Panc1 (cell line): Measurements from ENCODE around the gene SP6. TPM values are rescaled to one million over a fixed set of nuclear protein-coding genes. Genes with fewer than 3 reads are reported as not detected.

Experiments used
- ATAC-seq: fragments of 200-7000 bp; cut with Tn5 transposase; 2 replicates; pipeline ENCODE4 v1.9.1; 2020; ENCODE audit warnings: mild to moderate bottlenecking, moderate library complexity
- BruUV-seq: library from RNA; stranded (reverse); fragments of 400-500 nt; replicated peaks from 2 replicates; lab custom pipeline; 2021; lab: Mats Ljungman, UMichigan
- CTCF ChIA-PET: fragments of 300-600 bp; sonication (Branson Sonifier 250); formaldehyde crosslinking; loops from one replicate; lab custom pipeline; 2022; ENCODE audit warnings: antibody characterized with exemption; lab: Charles Lee
- POLR2A ChIA-PET: fragments of 300-600 bp; sonication (Branson Sonifier 250); formaldehyde crosslinking; loops from one replicate; lab custom pipeline; 2022; ENCODE audit warnings: antibody characterized with exemption; lab: Charles Lee
- DNase-seq: peaks from one replicate; pipeline ENCODE4 v3.0.0-alpha.2; 2010; ENCODE audit warnings: low read depth, low spot score
- H3K27ac ChIP-seq: 2 replicates; pipeline ENCODE4 v1.5.1; 2011; ENCODE audit warnings: mild to moderate bottlenecking, low read length, inconsistent platforms
- H3K27me3 ChIP-seq: fragments of 200-500 bp; sonication (Bioruptor generic); 2 replicates; pipeline ENCODE4 v1.6.0; 2014; ENCODE audit warnings: low read length, inconsistent platforms; ENCODE audit not compliant: control insufficient read depth, insufficient read depth
- H3K36me3 ChIP-seq: fragments of 200-500 bp; sonication (Bioruptor generic); 2 replicates; pipeline ENCODE4 v1.5.1; 2014; ENCODE audit warnings: inconsistent platforms, mild to moderate bottlenecking, low read length, moderate library complexity; ENCODE audit not compliant: control insufficient read depth, insufficient read depth
- H3K4me1 ChIP-seq: 2 replicates; pipeline ENCODE4 v1.5.1; 2011; ENCODE audit warnings: inconsistent platforms, mild to moderate bottlenecking, low read length, moderate library complexity; ENCODE audit not compliant: control insufficient read depth, insufficient read depth
- H3K4me3 ChIP-seq, 2 experiments: 2 replicates each; pipeline ENCODE4 v1.5.1; 2011 to 2012; ENCODE audit warnings: low read depth in 2 of 2, low read length in 2 of 2, mild to moderate bottlenecking in 2 of 2, inconsistent platforms in 1 of 2, moderate library complexity in 1 of 2
- H3K9me3 ChIP-seq: fragments of 200-500 bp; sonication (Bioruptor generic); 2 replicates; pipeline ENCODE4 v1.5.1; 2014; ENCODE audit warnings: low read depth, mild to moderate bottlenecking, inconsistent platforms, low read length, moderate library complexity; ENCODE audit not compliant: control insufficient read depth, insufficient read depth
- POLR2AphosphoS5 ChIP-seq: IDR thresholded peaks from 2 replicates; pipeline ENCODE4 v1.6.1; 2012; ENCODE audit warnings: mild to moderate bottlenecking, low read depth, low read length, moderate library complexity
- REST ChIP-seq, 2 experiments: IDR thresholded peaks; 2 replicates each; pipeline ENCODE4 v1.6.1; 2011 to 2012; ENCODE audit warnings: low read depth in 2 of 2, control low read depth in 1 of 2, low read length in 1 of 2, mild to moderate bottlenecking in 1 of 2, moderate library complexity in 1 of 2; ENCODE audit not compliant: insufficient read depth in 1 of 2
- SIN3A ChIP-seq: IDR thresholded peaks from 2 replicates; pipeline ENCODE4 v1.6.1; 2012; ENCODE audit warnings: low read depth, mild to moderate bottlenecking, low read length, moderate library complexity, borderline replicate concordance; ENCODE audit not compliant: insufficient read depth
- TCF7L2 ChIP-seq: IDR thresholded peaks from 2 replicates; pipeline ENCODE4 v1.6.1; 2011; ENCODE audit warnings: mild to moderate bottlenecking, low read depth, low read length, inconsistent platforms
- in situ Hi-C: cut with HindIII; loops from 2 replicates; pipeline ENCODE4 v1.10.0; 2016; ENCODE audit warnings: low sequenced_read_pairs, low pct_unique_long_range_greater_than_20kb
- intact Hi-C: fragments of 100-400 bp; cut with micrococcal nuclease; formaldehyde crosslinking; loops from one replicate; pipeline ENCODE4 v1.10.0; 2022; ENCODE audit not compliant: unreplicated experiment
- total RNA-seq: library from RNA; stranded (reverse); gene quantifications from one replicate; pipeline ENCODE4 v1.2.1, GENCODE V29; 2021; ENCODE audit not compliant: unreplicated experiment
- TF ChIP-seq, protein P1 (sequence below): fragments of 450-650 bp; IDR thresholded peaks from 2 replicates; pipeline ENCODE4 v1.5.1; 2017; ENCODE audit warnings: mild to moderate bottlenecking

The SP6 gene
- total RNA-seq, 1 experiment from 2014 or later: 4.0 TPM

DNA sequence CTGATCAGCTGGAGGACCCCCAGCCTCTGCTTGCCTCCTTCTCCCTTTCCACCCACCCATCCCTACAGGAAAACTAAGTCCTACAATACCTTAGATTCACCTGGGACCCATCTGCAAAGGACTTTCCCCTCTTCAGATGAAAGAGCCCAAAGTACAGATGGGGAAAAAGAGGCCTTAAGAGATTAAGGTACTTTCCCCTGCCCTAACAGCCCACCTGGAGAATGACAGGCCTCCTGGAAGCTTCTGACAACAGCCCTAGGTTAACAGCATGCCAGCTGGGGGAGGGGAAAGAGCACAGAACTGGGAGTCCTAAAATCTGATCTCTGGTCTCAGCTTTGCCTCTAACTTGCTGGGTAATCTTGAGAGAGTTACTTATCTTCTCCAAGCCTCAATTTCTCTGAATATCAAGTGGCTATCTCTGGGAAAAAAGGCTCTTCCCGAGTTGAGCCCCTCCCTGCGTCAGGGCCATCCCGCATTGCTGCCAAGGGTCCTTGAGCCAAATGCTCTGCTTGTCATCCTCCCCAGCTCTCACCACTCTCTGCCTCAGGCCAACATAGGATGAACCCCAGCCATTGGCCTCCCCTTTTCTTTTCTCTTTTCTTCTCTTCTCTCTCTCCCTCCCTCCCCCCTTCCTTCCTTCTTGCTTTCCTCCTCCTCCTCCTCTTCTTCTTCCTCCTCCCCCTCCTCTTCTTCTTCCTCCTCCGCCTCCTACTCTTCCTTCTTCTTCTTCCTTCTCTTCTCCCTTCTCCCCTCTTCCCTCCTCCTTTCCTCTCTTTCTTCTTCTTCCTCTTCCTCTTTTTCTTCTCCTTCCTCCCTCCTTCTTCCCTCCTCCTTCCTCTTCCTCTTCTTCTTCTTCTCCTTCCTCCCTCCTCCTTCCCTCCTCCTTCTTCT lies 22.5 kb upstream of the SP6 start:
- Histone ChIP-seq H3K27me3 (no peaks in the 10 kb centered on the region), H3K9me3 (no peaks in the 10 kb centered on the region), H3K4me1 (peaks cover 2% of the 10 kb centered on the region; the same call in 1 of the 2 replicates), H3K4me3 (no peak overlapping the region), H3K27ac (no peak overlapping the region), H3K36me3 (no peaks in the 10 kb centered on the region)
- TF ChIP-seq, protein P1, sequence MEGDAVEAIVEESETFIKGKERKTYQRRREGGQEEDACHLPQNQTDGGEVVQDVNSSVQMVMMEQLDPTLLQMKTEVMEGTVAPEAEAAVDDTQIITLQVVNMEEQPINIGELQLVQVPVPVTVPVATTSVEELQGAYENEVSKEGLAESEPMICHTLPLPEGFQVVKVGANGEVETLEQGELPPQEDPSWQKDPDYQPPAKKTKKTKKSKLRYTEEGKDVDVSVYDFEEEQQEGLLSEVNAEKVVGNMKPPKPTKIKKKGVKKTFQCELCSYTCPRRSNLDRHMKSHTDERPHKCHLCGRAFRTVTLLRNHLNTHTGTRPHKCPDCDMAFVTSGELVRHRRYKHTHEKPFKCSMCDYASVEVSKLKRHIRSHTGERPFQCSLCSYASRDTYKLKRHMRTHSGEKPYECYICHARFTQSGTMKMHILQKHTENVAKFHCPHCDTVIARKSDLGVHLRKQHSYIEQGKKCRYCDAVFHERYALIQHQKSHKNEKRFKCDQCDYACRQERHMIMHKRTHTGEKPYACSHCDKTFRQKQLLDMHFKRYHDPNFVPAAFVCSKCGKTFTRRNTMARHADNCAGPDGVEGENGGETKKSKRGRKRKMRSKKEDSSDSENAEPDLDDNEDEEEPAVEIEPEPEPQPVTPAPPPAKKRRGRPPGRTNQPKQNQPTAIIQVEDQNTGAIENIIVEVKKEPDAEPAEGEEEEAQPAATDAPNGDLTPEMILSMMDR: no peak
- TF ChIP-seq TCF7L2 (no peak), REST (IDR thresholded peaks at IDR 0.05; ENCODE audit: insufficient read depth in 1 of 2, low read depth in 2 of 2, low read length in 1 of 2) (no peak), POLR2AphosphoS5 (no peak), SIN3A (no peak)
- no TSS peak for BruUV-seq
- no peak for ATAC-seq
- in situ Hi-C loops (no loop called here), intact Hi-C loops (no loop called here)
- DNase-seq: no peak
- ChIA-PET POLR2A (interaction anchor here (0.6 kb wide), 1 partner anchor 228 kb away, joined by 6 read pairs; no protein-coding TSS in a partner anchor), CTCF (interaction anchor here (0.6 kb wide), 1 partner anchor 175 kb away, joined by 5 read pairs; no protein-coding TSS in a partner anchor)

GRCh38 chr17:47872651-47873161 lies 21.7 kb upstream of the SP6 start:
- H3K27ac ChIP-seq: no peak overlapping the region
- POLR2A ChIA-PET: interaction anchor here (0.6 kb wide), 1 partner anchor 228 kb away, joined by 6 read pairs; no protein-coding TSS in a partner anchor

More at GRCh38 chr17:47872651-47873161, 21.7 kb upstream of the SP6 start:
- TF ChIP-seq POLR2AphosphoS5 (no peak), REST (IDR thresholded peaks at IDR 0.05; ENCODE audit: insufficient read depth in 1 of 2, low read depth in 2 of 2, low read length in 1 of 2) (no peak), SIN3A (no peak), TCF7L2 (no peak)
- TF ChIP-seq, protein P1: no peak
- in situ Hi-C loops: no loop called here
- Histone ChIP-seq H3K9me3 (no peaks in the 10 kb centered on the region), H3K27me3 (no peaks in the 10 kb centered on the region), H3K4me3 (no peak overlapping the region), H3K36me3 (no peaks in the 10 kb centered on the region), H3K4me1 (peaks cover 2% of the 10 kb centered on the region; the same call in 1 of the 2 replicates)
- BruUV-seq: no TSS peak
- intact Hi-C loops: no loop called here
- ATAC-seq (no peak; the same call in 1 of the 2 replicates), DNase-seq (no peak)
- CTCF ChIA-PET: no interaction called here
